NCI-H2171 treated with DMSO at 0.1 percent for 48 hours (cell line): ENCODE measurements around the gene IL20RB.
"Not testable (repeated sequence)": the region's sequence is repeated elsewhere in the genome, so short reads cannot be mapped to it uniquely, and the experiment has no call there.

ENCODE experiments used
- DNase-seq: peaks from one replicate; lab custom pipeline; 2025; lab: John Stamatoyannopoulos, UW

IL20RB gene

DNA sequence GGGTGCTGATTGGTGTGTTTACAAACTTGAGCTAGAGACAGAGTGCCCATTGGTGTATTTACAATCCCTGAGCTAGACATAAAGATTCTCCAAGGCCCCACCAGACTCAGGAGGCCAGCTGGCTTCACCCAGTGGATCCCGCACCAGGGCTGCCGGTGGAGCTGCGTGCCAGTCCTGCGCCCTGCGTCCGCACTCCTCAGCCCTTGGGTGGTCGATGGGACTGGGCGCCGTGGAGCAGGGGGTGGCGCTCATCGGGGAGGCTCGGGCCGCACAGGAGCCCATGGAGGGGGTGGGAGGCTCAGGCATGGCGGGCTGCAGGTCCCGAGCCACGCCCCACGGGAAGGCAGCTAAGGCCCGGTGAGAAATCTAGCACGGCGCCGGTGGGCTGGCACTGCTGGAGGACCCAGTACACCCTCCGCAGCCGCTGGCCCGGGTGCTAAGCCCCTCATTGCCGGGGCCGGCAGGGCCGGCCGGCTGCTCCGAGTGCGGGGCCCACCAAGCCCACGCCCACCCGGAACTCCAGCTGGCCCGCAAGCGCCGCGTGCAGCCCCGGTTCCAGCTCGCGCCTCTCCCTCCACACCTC is 29.7 kb downstream of the IL20RB start:
- not testable (repeated sequence) for DNase-seq

DNA sequence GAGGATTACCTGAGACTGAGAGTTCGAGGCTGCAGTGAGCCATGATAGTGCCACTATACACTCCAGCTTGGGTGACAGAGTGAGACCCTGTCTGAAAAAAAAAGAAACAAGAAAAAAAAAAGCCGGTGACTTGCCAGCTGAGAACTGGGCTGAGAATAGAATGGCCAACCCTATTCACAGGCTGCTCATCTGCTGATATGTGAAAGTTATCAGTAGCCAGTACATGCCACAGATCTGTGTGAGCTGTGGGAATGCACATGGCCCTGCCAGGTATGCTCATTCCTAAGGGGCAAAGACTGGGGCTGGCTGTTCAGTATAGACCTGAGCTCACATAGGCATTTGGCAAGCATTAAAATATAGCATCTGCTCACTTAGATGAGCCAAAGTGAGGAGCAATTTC is 30.9 kb downstream of the IL20RB start:
- no peak for DNase-seq

DNA sequence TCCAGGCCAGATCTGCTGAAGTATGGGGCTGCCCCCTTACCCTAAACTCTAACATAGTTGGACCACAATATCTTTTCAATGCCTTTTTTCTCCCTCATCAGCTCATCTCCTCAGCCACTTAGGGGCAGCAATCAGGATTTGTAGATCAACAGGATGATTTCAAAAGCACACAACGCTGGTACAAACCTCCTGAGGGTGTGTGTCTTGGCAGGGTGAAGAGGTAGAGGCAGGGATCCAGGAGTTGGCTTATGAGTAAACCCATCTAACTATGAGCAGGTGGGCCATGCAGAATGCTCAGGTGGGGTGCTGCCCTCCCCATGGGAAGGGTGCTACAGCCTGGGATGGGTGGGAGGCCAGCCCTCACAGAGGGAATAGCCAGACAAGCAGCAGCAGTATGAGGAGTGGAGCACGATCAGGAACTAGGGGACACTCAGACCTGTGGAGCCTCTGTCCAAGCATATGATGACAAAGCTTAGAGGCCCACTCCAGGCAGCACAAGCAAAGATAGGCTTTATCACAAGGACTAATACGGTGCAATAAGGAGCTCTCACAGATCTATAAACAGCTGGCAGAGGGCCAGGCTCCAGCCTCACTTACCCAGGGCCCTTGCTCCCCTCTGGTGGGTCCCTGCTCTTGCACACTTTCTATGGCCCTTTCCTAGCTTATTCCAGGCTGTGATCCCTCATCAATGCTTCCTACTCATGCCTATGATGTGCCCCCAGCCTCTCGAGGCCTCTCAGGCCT is 32.2 kb downstream of the IL20RB start:
- DNase-seq, result peak; percentile 33

DNA sequence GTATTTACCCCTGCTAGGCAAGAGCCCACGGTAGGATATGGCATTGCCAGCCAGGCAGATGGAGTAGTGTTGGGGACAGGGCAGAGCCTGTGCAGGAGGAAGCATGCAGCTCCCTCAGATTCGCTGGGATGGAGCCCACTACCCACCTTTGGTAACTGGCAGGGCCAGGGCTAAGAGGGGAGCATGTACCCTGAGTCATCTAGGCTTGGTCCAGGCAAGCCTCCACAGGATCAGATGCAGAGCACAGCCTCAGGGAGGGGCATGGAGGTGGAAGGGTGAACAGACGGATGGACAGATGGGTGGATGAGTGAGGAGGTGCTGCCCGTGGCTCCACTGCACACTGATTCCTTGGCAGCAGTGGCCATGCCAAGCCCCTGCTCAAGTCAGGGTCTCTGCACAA is 33.0 kb downstream of the IL20RB start:
- peak; percentile 80 for DNase-seq

DNA sequence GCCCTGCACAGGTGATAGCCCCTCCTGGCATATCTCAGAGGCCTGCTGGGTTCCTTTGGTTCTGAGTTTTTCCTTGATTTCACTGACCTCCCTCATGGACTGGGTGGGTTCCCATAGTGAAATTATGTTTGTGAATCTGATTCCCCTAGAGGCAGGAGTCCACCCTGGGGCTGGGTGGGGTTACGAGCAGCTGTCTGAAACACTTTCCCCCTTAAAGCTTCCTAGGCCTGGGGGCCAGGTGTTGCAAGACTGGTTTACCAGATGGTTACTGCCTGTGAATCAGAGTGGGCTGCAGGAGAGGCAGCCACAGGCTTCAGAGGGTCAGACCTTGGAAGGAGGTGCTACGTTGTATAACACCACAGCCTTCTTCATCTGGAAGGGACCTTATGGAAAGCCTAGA is 34.3 kb downstream of the IL20RB start:
- DNase-seq, result peak; percentile 72

DNA sequence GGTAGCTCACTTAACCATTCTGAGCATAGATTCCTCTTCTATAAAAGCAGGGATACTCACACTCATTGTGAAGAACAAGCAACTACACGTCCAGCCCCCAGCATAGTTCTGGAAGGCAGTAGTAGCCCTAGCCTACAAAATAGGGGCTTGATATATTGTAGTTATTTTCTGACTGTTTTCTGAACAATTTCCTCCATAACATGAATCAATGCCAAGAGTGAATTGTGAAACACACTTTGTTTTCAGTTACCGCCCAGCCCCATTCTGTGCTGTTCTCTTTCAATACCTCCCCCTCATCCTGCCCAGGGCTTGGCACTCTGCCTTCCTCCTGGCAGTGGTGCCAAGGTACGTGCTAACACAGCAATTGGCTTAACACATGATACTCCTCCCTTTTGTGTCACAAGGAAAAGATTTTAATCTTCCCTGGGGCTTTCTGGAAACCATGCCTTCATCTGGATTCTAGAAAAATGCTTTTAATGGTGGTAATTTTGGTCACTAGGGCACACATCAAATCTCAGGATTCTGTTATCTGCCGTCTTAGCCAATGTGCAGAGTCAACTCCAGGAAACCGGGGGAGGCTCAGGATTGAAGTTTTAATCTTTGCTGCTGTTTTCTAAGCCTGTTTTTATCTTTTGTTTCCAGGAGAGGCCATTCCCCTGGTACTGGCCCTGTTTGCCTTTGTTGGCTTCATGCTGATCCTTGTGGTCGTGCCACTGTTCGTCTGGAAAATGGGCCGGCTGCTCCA is 37.2 kb downstream of the IL20RB start:
- DNase-seq, result peak; percentile 75

DNA sequence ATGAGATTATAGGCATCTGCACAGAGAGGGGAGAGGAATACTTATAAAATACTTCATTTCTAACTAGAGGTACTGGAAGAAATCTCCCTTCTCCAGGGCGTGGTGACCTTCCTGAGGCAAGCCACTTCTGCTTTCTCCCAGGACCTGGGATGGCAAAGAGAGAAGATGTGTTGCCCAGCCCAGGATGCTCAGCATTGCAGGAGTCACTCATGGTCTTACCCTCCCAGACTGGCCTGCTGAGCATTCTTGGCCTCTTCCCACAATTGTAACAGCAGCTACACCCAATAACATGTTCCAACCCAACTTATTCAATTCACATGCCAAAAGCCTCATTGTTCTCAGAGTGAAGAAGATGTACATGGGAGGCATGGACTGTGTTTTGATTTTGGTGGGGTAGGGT is 37.9 kb downstream of the IL20RB start:
- no peak for DNase-seq

DNA sequence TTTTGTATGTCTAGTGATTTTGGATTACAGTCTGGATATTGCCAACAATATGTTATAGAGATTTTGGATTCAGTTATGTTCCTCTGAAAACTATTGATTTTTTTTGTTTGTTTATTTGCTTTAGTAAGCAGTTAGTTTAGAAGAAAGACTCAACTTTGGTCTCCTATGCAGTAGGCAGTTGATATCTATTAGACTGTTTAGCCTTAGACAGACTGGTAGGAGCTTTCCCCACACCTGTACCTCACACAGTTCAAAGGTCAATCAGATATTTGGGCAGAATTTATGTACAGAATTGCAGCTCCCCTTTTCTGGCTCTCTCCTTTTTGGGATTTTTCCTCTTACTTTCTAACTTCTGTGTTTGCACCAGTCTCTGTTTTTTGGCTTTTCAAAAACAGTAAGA is 42.3 kb downstream of the IL20RB start:
- DNase-seq, result no peak

DNA sequence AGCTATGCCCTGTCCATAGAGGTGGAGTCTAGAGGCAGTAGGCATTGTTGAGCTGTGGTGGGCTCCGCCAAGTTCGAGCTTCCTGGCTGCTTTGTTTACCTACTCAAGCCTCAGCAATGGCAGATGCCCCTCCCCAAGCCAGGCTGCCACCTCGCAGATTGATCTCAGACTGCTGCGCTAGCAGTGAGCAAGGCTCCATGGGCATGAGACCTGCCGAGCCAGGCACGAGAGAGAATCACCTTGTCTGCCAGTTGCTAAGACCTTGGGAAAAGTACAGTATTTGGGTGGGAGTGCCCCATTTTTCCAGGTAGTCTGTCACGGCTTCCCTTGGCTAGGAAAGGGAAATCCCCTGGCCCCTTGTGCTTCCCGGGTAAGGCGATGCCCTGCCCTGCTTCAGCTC is 49.6 kb downstream of the IL20RB start:
- not testable (repeated sequence) for DNase-seq

DNA sequence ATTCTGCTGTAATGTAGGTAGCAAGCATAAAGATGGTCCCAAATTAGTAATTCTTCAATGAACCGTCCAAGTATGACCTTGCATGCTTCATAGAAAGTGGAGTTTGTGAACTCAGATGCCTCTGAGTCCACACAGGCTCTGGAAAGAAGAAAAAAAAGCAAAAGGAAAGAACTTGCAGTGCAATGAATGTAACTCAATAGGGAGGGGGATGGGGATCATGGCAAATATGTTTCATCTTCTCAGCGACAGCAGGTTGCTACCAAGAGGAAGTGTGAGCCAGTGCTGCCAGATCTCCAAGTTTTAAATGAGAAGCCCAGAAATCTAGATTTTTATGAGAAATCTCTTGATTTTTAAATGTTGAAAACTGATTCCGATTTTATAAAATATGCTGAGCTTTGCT is 50.3 kb downstream of the IL20RB start:
- peak; percentile 64 for DNase-seq

DNA sequence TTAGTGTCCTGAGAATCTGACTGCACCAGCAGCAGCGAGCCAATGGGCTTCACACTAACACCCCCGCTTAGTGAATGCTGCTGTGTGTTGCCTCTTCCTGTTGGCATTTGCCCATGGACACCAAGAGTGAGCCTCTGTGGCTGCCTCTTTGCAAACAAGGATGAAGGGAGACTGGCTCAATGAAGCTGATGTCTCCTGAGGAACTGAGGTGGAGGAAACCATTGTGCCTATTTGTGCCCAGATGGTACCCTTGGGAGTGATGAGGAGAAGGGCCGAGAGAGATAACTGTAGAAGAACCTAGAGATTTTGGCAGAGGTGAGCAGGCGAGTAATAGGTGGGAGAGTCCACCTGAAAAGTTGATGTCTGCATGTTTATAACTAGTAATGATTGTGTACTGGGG is 51.2 kb downstream of the IL20RB start:
- DNase-seq, result no peak

DNA sequence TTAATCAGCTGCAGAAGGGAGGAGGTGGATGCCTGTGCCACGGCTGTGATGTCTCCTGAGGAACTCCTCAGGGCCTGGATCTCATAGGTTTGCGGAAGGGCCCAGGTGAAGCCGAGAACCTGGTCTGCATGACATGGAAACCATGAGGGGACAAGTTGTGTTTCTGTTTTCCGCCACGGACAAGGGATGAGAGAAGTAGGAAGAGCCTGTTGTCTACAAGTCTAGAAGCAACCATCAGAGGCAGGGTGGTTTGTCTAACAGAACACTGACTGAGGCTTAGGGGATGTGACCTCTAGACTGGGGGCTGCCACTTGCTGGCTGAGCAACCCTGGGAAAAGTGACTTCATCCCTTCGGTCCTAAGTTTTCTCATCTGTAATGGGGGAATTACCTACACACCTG is 52.4 kb downstream of the IL20RB start:
- DNase-seq, result no peak

DNA sequence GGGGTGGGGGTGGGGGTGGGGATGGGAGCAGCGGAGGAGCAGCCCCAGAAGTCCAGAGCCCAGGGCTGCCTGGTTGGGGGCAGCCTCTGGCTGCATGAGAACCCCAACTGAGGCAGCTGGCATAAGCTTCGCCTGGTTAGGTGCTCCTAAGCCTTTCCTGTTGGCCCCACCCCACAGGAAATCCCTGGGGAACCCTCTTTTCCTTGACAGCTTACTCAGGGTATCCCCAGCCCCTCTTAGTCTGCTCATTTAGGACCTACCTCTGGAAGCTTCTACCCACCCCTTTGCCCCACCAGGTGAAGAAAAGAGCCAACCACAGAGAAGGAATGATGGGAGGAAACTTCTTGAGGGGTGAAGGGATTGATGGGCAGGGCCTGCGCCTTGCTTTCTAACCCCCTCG is 53.4 kb downstream of the IL20RB start:
- DNase-seq, result no peak

DNA sequence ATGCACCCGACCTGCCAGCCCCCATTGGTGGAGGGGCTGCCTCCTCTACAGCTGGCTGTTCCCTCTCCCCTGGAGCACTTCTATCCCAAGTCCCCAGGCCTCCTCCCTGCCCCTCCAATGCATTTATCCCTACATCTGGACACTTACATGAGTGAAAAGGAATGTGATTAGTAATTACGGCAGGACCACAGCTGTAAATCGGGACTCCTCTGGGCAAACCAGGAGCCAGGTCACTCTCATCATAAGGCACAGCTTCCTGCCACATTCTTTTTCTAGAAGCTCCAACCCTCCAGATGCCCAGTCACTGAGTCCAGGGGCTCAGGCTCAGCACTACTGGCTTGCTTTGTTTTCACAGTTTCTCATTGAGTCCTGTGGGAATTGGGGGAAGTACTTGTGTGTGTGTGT is 54.3 kb downstream of the IL20RB start:
- peak; percentile 10 for DNase-seq

DNA sequence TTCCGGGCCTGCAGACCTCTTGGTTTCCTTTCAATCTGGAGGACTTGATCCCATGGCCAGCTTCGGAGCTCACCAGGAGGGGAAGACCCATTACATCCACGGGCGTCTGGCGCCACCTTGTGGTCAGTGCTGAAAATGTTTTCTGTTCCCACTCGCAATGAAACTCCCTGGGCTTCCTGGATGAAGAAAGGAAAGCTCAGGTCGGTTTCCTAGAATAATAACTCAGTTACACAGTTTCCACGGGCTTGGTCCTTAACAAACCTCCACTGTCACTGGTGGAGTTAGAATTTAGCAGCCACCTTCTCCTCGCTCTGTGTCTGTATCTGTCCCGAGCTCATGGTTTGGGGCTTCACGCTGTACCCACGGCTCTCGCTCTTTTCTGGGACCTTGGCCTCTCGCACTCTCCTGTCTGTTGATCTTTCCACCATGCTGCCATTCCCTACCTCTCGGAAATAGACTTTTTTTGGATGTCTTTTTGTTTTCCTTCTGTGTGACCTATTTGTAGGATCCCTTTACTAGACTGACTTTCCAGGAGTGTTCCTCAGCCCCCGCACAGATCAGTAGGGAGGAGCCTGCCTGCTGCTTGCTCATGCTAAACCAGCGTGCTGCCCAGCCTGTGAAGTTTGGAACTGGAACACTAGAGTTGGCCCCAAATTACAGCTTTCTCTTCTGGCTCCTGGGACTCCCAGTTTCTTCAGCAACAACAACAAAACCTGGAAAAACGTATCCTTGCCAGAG is 56.3 kb downstream of the IL20RB start:
- DNase-seq, result peak; percentile 78

DNA sequence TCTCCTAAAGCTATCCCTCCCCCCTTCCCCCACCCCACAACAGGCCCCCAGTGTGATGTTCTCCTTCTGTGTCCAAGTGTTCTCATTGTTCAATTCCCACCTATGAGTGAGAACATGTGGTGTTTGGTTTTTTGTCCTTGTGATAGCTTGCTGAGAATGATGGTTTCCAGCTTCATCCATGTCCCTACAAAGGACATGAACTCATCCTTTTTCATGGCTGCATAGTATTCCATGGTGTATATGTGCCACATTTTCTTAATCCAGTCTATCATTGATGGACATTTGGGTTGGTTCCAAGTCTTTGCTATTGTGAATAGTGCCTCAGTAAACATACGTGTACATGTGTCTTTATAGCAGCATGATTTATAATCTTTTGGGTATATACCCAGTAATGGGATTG is 59.5 kb downstream of the IL20RB start:
- DNase-seq, result not testable (repeated sequence)

DNA sequence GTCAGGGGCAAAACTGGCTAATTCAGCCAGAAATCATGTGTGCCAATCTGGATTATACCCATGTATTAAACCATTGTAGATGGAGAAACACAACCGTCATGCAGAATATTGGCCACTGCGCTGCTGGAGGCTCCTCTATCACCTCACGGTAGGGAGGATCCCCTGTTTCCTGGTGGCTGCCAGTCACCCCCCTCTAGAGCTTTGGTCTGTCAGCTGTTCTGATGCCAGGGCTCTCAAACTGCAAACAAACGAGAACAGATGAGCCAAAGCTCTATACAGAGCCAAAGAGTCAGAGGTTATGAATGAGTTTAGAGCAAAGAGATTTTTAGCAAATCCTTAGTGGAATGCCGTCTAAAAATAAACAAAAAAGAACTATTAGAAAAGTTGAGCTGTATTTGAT is 62.5 kb downstream of the IL20RB start:
- DNase-seq, result no peak

DNA sequence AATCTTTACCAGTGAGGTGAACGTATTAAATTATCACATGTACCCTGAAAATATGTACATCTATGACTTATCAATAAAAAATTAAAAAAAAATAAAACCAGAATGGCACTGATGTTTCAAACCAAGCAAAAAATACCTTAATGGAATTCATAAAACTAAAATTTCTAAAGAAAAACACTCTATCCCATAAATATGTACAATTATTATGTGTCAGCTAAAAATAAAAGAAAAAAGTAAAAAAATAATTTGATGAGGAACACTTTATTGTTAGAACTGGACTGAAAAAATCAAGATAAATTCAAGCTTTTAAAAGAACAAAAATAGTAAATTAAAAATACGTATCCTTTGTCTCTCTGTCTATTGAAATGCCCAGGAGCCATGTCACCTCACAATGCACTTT is 63.1 kb downstream of the IL20RB start:
- no peak for DNase-seq

DNA sequence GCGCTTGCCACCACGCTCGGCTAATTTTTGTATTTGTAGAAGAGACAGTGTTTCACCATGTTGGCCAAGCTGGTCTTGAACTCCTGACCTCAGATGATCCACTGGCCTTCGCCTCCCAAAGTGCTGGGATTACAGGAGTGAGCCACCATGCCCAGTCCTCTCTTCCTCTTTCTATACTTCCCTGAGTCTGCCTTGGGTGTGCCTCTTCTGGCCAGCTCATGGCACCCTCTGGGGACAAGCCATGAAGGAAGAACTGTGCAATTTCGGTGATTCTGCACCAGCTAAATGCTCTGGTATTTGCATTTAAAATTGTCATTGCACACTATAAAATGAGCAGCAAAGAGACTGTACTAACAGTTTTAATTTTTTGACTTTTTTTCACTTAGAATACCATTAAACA is 66.6 kb downstream of the IL20RB start:
- DNase-seq, result no peak

DNA sequence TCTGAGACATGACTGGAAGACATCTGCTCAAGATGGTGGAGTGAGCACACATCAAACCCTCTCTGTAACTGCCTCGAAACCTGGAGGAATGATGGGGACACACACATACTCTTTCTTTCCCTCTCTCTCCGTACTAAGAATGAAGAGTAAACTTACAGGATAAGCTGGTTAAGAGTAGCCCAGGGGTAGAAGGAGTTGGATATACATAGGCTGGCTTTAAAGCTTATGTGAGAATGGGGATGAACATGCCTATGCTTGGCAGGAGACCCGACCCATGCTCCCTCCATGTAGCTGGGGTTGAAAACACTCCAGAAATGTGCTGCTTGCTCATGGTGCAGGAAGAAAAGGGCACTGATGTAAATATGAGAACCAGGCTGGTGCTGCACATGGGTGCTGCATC is 68.9 kb downstream of the IL20RB start:
- DNase-seq, result no peak

DNA sequence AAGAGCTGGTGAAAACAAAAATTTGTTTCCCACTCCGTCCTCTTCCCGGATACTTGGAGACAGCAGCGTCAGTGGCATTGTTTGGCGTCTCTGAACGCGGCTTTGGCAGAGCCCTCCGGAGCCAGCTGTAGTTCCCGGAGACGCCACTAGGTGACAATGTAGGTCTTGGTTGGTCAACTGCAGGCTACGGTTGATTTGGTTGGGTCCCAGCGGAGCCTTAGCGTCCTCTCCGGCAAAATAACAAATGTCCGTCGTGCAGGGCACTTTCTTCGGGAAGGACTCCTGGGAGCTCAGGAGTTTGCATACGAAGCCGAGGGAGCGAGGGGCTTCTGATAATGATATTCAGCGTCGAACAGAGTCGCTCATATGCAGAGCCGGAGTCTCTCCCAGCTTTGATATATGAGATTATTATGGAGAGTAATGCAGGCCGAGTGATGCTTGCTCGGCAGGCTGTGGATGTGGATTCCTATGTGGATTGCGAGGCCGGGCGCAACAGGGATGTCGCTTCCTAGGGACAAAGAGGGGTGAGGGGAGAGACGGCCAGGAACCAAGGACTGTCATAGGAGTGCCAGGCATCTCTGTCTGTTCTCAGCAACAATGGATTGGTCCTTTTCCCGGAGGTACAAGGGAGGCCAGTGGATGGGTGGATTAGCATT is 74.8 kb downstream of the IL20RB start:
- peak; percentile 81 for DNase-seq

DNA sequence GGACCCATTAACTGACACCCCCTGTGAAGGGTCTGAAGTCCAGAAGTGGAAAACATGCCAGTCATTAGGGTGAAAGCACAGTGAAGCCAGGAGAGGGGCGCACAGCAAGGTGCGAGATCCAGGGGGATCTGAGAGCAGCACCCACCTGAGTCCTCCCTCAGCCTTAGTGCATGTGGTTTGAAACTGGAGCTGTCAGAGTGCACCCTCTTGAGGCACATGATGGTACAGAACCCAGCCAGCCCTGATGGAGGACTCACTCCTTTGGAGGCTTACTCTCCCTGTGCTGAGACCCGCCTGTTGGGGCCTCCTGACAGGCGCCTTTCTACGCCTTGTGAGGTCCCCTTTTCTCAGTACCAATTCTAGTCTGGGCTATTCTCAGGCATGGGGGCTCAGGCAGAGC is 77.8 kb downstream of the IL20RB start:
- DNase-seq, result no peak
